ENCODE measurements around the gene JMJD4. TPM values are rescaled to one million over a fixed set of nuclear protein-coding genes. Genes with fewer than 3 reads are reported as not detected.

The JMJD4 gene
- total and polyA plus RNA-seq, 2 of the 8 experiments (the other 6 are each of a cell fraction or from before 2014, with no cell fraction given), result 13.2 to 23.3 TPM

DNA sequence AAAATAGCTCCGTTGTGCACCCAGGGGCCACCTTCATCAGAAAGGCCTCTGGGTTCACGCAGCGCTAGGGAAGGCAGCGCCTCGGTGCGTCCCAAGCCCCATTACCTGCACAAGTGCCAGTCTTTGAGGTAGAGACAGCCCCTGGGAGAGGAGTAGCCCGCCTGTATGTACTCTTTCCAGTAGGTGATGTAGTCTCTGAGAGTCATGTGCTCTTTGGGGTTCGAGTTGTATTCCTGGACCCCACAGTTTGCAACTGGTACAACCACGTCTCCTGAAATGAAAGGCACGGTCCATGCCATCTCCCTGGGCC, 601 bp downstream of the JMJD4 start (continued):
- no peak for TF ChIP-seq CHD7 (IDR thresholded peaks at IDR 0.05; ENCODE audit: insufficient replicate concordance, low read length)
- TF ChIP-seq ASH2L (IDR thresholded peaks at IDR 0.05; ENCODE audit: low read length), result no peak
- TF ChIP-seq TBP (IDR thresholded peaks at IDR 0.05; ENCODE audit: low read depth, low read length), result no peak
- TF ChIP-seq USF2 (IDR thresholded peaks at IDR 0.05; ENCODE audit: low read length), result no peak
- no peak for TF ChIP-seq TAF1 (IDR thresholded peaks at IDR 0.05; ENCODE audit: low read depth, low read length)
- TF ChIP-seq SP1 (IDR thresholded peaks at IDR 0.05; ENCODE audit: low read depth, low read length), result no peak
- no peak for TF ChIP-seq HDAC2 (IDR thresholded peaks at IDR 0.05; ENCODE audit: borderline replicate concordance in 1 of 2, low read depth in 2 of 2, low read length in 2 of 2)
- no peak for TF ChIP-seq CREB1 (IDR thresholded peaks at IDR 0.05)
- TF ChIP-seq, protein P1, sequence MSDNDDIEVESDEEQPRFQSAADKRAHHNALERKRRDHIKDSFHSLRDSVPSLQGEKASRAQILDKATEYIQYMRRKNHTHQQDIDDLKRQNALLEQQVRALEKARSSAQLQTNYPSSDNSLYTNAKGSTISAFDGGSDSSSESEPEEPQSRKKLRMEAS (IDR thresholded peaks at IDR 0.05), result no peak
- no peak for TF ChIP-seq E2F6 (IDR thresholded peaks at IDR 0.05)

All from H1 (cell line).